ENCODE data around the gene EGFL6.

EGFL6 gene

DNA sequence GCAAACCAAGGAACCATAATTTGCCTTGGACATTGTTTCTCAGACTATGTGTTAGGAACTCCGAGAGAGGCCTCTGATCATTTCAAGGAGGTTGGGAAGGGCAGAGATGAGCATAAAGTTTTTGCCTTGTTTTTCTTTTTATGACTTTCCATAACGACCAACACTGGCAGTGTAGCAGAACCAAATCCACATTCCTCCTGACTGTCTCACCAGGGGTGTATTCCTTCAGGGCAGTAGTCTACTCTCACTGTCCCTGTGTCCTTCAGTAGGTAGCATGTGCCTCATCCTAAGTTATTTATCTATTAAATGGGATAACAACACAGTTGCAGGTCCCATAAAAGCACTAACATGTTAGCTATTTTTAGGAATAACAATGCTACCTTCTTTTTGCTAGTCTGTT, 20.8 kb downstream of the EGFL6 start:
- Histone ChIP-seq H3K4me1 (ENCODE audit: insufficient read depth, insufficient read length) (no peaks in the 10 kb centered on the region), H3K9me3 (ENCODE audit: insufficient read depth, low read length) (no peaks in the 10 kb centered on the region), H3K4me3 (ENCODE audit: insufficient read length, low read depth) (no peak overlapping the region), H3K27me3 (ENCODE audit: insufficient read depth, insufficient read length) (no peaks in the 10 kb centered on the region), H3K9ac (ENCODE audit: insufficient read length, low read depth) (no peak overlapping the region), H3K36me3 (ENCODE audit: insufficient read depth, insufficient read length, low read length) (no peaks in the 10 kb centered on the region)
- no peak for DNase-seq (ENCODE audit: low read depth, low spot score)
- TF ChIP-seq ZNF274 (IDR thresholded peaks at IDR 0.05; ENCODE audit: low read depth, low read length) (no peak), SUZ12 (IDR thresholded peaks at IDR 0.05; ENCODE audit: extremely low read depth, insufficient read depth, insufficient read length) (no peak), YY1 (IDR thresholded peaks at IDR 0.05; ENCODE audit: insufficient read depth, insufficient read length) (no peak)

GRCh38 chrX:13590914-13591313, 21.5 kb downstream of the EGFL6 start:
- TF ChIP-seq SUZ12 (IDR thresholded peaks at IDR 0.05; ENCODE audit: extremely low read depth, insufficient read depth, insufficient read length) (no peak), ZNF274 (IDR thresholded peaks at IDR 0.05; ENCODE audit: low read depth, low read length) (no peak), YY1 (IDR thresholded peaks at IDR 0.05; ENCODE audit: insufficient read depth, insufficient read length) (no peak)
- H3K4me1 ChIP-seq (ENCODE audit: insufficient read depth, insufficient read length) = no peaks in the 10 kb centered on the region
- no peaks in the 10 kb centered on the region for H3K27me3 ChIP-seq (ENCODE audit: insufficient read depth, insufficient read length)
- H3K9me3 ChIP-seq (ENCODE audit: insufficient read depth, low read length) = no peaks in the 10 kb centered on the region
- no peak for DNase-seq (ENCODE audit: low read depth, low spot score)
- no peaks in the 10 kb centered on the region for H3K36me3 ChIP-seq (ENCODE audit: insufficient read depth, insufficient read length, low read length)
- H3K4me3 ChIP-seq (ENCODE audit: insufficient read length, low read depth) = no peak overlapping the region
- no peak overlapping the region for H3K9ac ChIP-seq (ENCODE audit: insufficient read length, low read depth)

DNA sequence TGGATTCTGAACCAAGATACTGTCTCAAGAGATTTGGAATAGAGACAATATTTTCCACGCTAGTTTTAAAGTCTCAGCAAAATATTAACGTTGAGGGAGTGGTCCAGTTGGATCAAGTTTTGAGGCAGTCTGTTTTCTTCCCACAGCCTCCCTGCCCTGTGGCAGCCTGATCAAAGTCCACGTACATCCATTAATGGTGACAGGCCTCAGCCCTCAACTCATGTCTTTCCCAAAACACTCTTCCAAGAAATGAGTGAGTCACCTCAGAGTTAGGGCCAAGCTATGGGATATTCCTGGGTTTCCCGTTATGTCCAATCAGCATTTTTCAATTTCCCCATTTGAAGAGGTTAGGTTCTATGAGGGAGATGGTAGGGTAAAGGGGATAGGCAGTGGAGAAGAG, 28.5 kb downstream of the EGFL6 start:
- Histone ChIP-seq H3K4me1 (ENCODE audit: insufficient read depth, insufficient read length) (no peaks in the 10 kb centered on the region), H3K36me3 (ENCODE audit: insufficient read depth, insufficient read length, low read length) (no peaks in the 10 kb centered on the region), H3K9ac (ENCODE audit: insufficient read length, low read depth) (no peak overlapping the region), H3K9me3 (ENCODE audit: insufficient read depth, low read length) (no peaks in the 10 kb centered on the region), H3K4me3 (ENCODE audit: insufficient read length, low read depth) (no peak overlapping the region), H3K27me3 (ENCODE audit: insufficient read depth, insufficient read length) (no peaks in the 10 kb centered on the region)
- DNase-seq (ENCODE audit: low read depth, low spot score) = no peak
- no peak for TF ChIP-seq YY1 (IDR thresholded peaks at IDR 0.05; ENCODE audit: insufficient read depth, insufficient read length)
- no peak for TF ChIP-seq SUZ12 (IDR thresholded peaks at IDR 0.05; ENCODE audit: extremely low read depth, insufficient read depth, insufficient read length)
- no peak for TF ChIP-seq ZNF274 (IDR thresholded peaks at IDR 0.05; ENCODE audit: low read depth, low read length)

- DNase-seq (ENCODE audit: low read depth, low spot score) = no peak
- no peak for TF ChIP-seq YY1 (IDR thresholded peaks at IDR 0.05; ENCODE audit: insufficient read depth, insufficient read length)
- TF ChIP-seq SUZ12 (IDR thresholded peaks at IDR 0.05; ENCODE audit: extremely low read depth, insufficient read depth, insufficient read length) = no peak
- TF ChIP-seq ZNF274 (IDR thresholded peaks at IDR 0.05; ENCODE audit: low read depth, low read length) = no peak
- Histone ChIP-seq H3K4me1 (ENCODE audit: insufficient read depth, insufficient read length) (no peaks in the 10 kb centered on the region), H3K4me3 (ENCODE audit: insufficient read length, low read depth) (no peak overlapping the region), H3K36me3 (ENCODE audit: insufficient read depth, insufficient read length, low read length) (no peaks in the 10 kb centered on the region), H3K9me3 (ENCODE audit: insufficient read depth, low read length) (no peaks in the 10 kb centered on the region), H3K27me3 (ENCODE audit: insufficient read depth, insufficient read length) (no peaks in the 10 kb centered on the region), H3K9ac (ENCODE audit: insufficient read length, low read depth) (no peak overlapping the region)
These were observed 29.5 kb downstream of the EGFL6 start for GRCh38 chrX:13598877-13599276.

DNA sequence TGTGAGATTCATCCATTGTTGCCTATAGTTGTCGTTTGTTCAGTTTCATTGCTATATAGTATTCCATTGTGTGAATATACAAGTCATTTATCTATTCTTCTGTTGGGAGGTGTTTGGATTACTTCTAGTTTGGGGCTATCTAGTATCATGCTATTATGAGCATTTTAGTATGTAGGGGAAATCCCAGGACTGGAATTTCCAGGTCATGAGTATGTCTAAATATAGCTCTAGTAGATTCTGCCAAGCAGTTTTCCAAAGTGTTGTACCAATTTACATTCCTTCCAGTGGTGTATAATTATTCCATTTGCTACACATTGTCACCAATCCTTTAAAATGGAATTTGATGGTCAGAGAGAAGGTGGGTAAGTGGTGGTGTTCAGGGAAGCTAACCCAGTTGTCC, 30.1 kb downstream of the EGFL6 start:
- no peak for TF ChIP-seq SUZ12 (IDR thresholded peaks at IDR 0.05; ENCODE audit: extremely low read depth, insufficient read depth, insufficient read length)
- TF ChIP-seq ZNF274 (IDR thresholded peaks at IDR 0.05; ENCODE audit: low read depth, low read length) = no peak
- TF ChIP-seq YY1 (IDR thresholded peaks at IDR 0.05; ENCODE audit: insufficient read depth, insufficient read length) = no peak
- no peaks in the 10 kb centered on the region for H3K9me3 ChIP-seq (ENCODE audit: insufficient read depth, low read length)
- no peaks in the 10 kb centered on the region for H3K27me3 ChIP-seq (ENCODE audit: insufficient read depth, insufficient read length)
- no peaks in the 10 kb centered on the region for H3K4me1 ChIP-seq (ENCODE audit: insufficient read depth, insufficient read length)
- no peak overlapping the region for H3K4me3 ChIP-seq (ENCODE audit: insufficient read length, low read depth)
- H3K9ac ChIP-seq (ENCODE audit: insufficient read length, low read depth) = no peak overlapping the region
- H3K36me3 ChIP-seq (ENCODE audit: insufficient read depth, insufficient read length, low read length) = no peaks in the 10 kb centered on the region
- no peak for DNase-seq (ENCODE audit: low read depth, low spot score)

DNA sequence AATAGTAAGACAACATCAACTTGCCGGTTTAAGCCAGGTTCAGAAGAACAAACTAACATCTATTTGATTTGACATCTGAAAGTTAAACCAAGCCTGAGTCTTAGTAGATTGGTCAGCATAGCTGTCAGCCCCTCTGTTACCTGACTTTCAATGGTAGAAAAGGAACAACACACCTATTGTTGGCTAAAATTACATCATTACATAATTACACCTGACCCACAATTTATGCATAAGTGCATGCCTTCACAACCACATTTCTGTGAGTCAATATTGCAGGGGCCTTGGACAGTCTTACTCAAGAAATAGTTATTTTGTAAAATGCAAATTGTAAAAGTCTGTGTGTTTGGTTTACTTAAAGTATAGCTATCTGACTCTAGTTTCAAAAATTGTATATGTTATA, 36.2 kb downstream of the EGFL6 start:
- no peak for TF ChIP-seq YY1 (IDR thresholded peaks at IDR 0.05; ENCODE audit: insufficient read depth, insufficient read length)
- Histone ChIP-seq H3K4me3 (ENCODE audit: insufficient read length, low read depth) (no peak overlapping the region), H3K36me3 (ENCODE audit: insufficient read depth, insufficient read length, low read length) (no peaks in the 10 kb centered on the region), H3K27me3 (ENCODE audit: insufficient read depth, insufficient read length) (no peaks in the 10 kb centered on the region), H3K9ac (ENCODE audit: insufficient read length, low read depth) (no peak overlapping the region), H3K4me1 (ENCODE audit: insufficient read depth, insufficient read length) (no peaks in the 10 kb centered on the region), H3K9me3 (ENCODE audit: insufficient read depth, low read length) (no peaks in the 10 kb centered on the region)
- no peak for DNase-seq (ENCODE audit: low read depth, low spot score)

DNA sequence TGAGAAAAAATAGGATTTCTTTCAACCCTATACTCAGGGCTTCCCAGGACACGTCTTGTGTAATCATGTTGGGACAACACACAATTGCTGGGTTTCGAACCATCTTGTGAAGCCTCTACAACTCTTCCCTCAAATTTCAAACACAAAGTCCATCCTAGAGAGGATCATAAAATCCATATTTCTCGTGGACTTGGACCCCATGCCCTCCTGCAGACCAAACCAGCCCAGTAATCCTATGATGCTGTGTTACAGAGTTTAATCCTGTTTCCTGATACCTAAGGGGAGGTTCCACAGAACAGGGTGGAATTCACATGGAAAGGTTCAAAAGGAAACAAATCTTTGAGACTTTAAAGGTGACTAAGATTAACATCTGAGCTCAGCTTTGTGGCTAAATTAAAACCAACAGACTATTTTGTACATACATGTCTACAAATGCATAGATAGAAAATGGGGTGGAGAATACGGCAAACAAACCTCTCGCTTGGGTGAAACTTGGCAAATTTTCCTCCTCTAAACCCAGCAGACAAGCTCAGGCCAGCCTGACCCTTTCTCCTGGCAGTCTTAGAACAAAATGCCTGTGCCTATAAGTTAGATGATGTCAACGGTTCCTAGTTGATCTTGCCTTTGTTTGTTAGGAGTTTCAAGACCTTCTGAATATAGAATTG, 38.1 kb downstream of the EGFL6 start:
- DNase-seq (ENCODE audit: low read depth, low spot score) = no peak
- Histone ChIP-seq H3K4me3 (ENCODE audit: insufficient read length, low read depth) (no peak overlapping the region), H3K27me3 (ENCODE audit: insufficient read depth, insufficient read length) (no peaks in the 10 kb centered on the region), H3K9ac (ENCODE audit: insufficient read length, low read depth) (no peak overlapping the region), H3K9me3 (ENCODE audit: insufficient read depth, low read length) (no peaks in the 10 kb centered on the region), H3K4me1 (ENCODE audit: insufficient read depth, insufficient read length) (no peaks in the 10 kb centered on the region), H3K36me3 (ENCODE audit: insufficient read depth, insufficient read length, low read length) (no peaks in the 10 kb centered on the region)
- no peak for TF ChIP-seq ZNF274 (IDR thresholded peaks at IDR 0.05; ENCODE audit: low read depth, low read length)
- no peak for TF ChIP-seq YY1 (IDR thresholded peaks at IDR 0.05; ENCODE audit: insufficient read depth, insufficient read length)
- no peak for TF ChIP-seq SUZ12 (IDR thresholded peaks at IDR 0.05; ENCODE audit: extremely low read depth, insufficient read depth, insufficient read length)
